Lung (tissue), 12 donors: ENCODE measurements around the gene TUBB4B. TPM values are rescaled to one million over a fixed set of nuclear protein-coding genes. Genes with fewer than 3 reads are reported as not detected.

Experiments
- ATAC-seq: fragments of 200-7000 bp; cut with Tn5 transposase; one replicate; pipeline ENCODE4 v1.9.1; 2020; ENCODE audit warnings: moderate number of reproducible peaks; ENCODE audit not compliant: insufficient read depth, low FRiP score
- DNase-seq, 3 donors: peaks; one replicate each; pipeline ENCODE4 v3.0.0-alpha.2; 2013 to 2017
- H3K27ac ChIP-seq, 2 donors: one replicate each; pipeline ENCODE4 v1.5.1; 2013; ENCODE audit warnings: mild to moderate bottlenecking in 2 of 2, moderate library complexity in 2 of 2, control low read depth in 1 of 2, inconsistent platforms in 1 of 2, low read depth in 1 of 2, low read length in 1 of 2
- H3K27me3 ChIP-seq, 3 donors: one replicate each; pipeline ENCODE4 v1.5.1; 2013; ENCODE audit warnings: low read length in 2 of 3; ENCODE audit not compliant: control insufficient read depth in 3 of 3, insufficient read depth in 3 of 3
- H3K36me3 ChIP-seq, 4 donors: one replicate each; pipeline ENCODE4 v1.5.1; 2013; ENCODE audit warnings: low read length in 4 of 4, mild to moderate bottlenecking in 1 of 4, moderate library complexity in 1 of 4; ENCODE audit not compliant: control insufficient read depth in 4 of 4, insufficient read depth in 4 of 4
- H3K4me1 ChIP-seq, 5 donors: one replicate each; pipeline ENCODE4 v1.5.1; 2013; ENCODE audit warnings: low read length in 5 of 5, mild to moderate bottlenecking in 2 of 5, moderate library complexity in 1 of 5; ENCODE audit not compliant: control insufficient read depth in 5 of 5, insufficient read depth in 5 of 5
- H3K4me3 ChIP-seq: one replicate; pipeline ENCODE4 v1.5.1; 2013; ENCODE audit warnings: mild to moderate bottlenecking, control low read depth, moderate library complexity
- H3K9ac ChIP-seq, 2 donors: one replicate each; pipeline ENCODE4 v1.5.1; 2013; ENCODE audit warnings: low read length in 2 of 2, control low read depth in 1 of 2; ENCODE audit not compliant: insufficient read depth in 1 of 2
- H3K9me3 ChIP-seq, 4 donors: one replicate each; pipeline ENCODE4 v1.5.1; 2013; ENCODE audit warnings: low read length in 3 of 4, mild to moderate bottlenecking in 1 of 4, moderate library complexity in 1 of 4; ENCODE audit not compliant: control insufficient read depth in 4 of 4, insufficient read depth in 3 of 4
- CTCF ChIP-seq: IDR thresholded peaks from 2 replicates; pipeline ENCODE4 v1.5.1; 2012; ENCODE audit warnings: mild to moderate bottlenecking; ENCODE audit errors: control extremely low read depth, extremely low read depth
- WGBS, 2 donors: extraction: QIAGEN DNeasy Blood & Tissue Kit; methylation state at CpG; one replicate each; pipeline ENCODE4 v1.1.7; 2013; 5-methylcytosine and 5-hydroxymethylcytosine counted together
- polyA plus RNA-seq, 2 donors: library from polyadenylated mRNA; stranded (reverse); fragments of 200-250 nt; gene quantifications; one replicate each; pipeline ENCODE4 v1.2.1, GENCODE V29; 2013
- total RNA-seq, 2 donors: library from RNA; depleted of rRNA in 1 of 2; stranded (reverse); fragments of >200 nt in 1 of 2; gene quantifications; one replicate each; pipeline ENCODE4 v1.2.1, GENCODE V29; 2014 to 2021
- donor health status: control.
- donor health status: control.
- donor health status: Bipolar disorder and iron deficiency.
- donor health status: healthy.
- donor health status: DM: yes; HTN: yes; CAD: no.

TUBB4B gene
- total and polyA plus RNA-seq, 4 donors: 163 to 505 (median 332) TPM

GRCh38 chr9:137226338-137227053 is 14.6 kb upstream of the TUBB4B start:
- Histone ChIP-seq H3K4me3 (no peak overlapping the region), H3K9me3 (peaks cover 0 to 3% (median 0%) of the 10 kb centered on the region in 4 donors), H3K27me3 (peaks cover 0 to 6% (median 0%) of the 10 kb centered on the region in 3 donors), H3K36me3 (no peaks in the 10 kb centered on the region), H3K9ac (no peak overlapping the region), H3K4me1 (peaks cover 0 to 11% (median 9%) of the 10 kb centered on the region in 5 donors), H3K27ac (peak overlapping the region in 1 of 2 donors; percentile 89)
- 65 to 78% methylated on average over 18 of the region's 18 CpGs for WGBS, 2 donors
- no peak for TF ChIP-seq CTCF
- no peak for DNase-seq
- no peak for ATAC-seq

GRCh38 chr9:137227054-137227852 is 13.8 kb upstream of the TUBB4B start, which contains the start of gene RNF224:
Gene RNF224, plus strand, starts transcription at chr9:137227502. Its CDS starts 834 bp downstream, at chr9:137228336.
- no peak within 1 kb of the TSS for H3K4me3 ChIP-seq
- peaks cover 0 to 6% (median 0%) of the 10 kb centered on the region in 3 donors for H3K27me3 ChIP-seq
- H3K36me3 ChIP-seq: no peaks in the 10 kb centered on the region
- peak; percentile 93 for TF ChIP-seq CTCF
- peak; percentile 74 to 79 (median 74) for DNase-seq
- no peak for ATAC-seq
- no peak within 1 kb of the TSS for H3K9ac ChIP-seq
- peaks cover 0 to 11% (median 9%) of the 10 kb centered on the region in 5 donors for H3K4me1 ChIP-seq
- peak within 1 kb of the TSS in 1 of 2 donors; percentile 89 for H3K27ac ChIP-seq
- 30 to 41% methylated on average over 25 of the region's 25 CpGs for WGBS, 2 donors
- peaks cover 0 to 3% (median 0%) of the 10 kb centered on the region in 4 donors for H3K9me3 ChIP-seq

GRCh38 chr9:137227853-137228505 is 13.1 kb upstream of the TUBB4B start:
- Histone ChIP-seq H3K36me3 (no peaks in the 10 kb centered on the region), H3K27me3 (peaks cover 0 to 6% (median 0%) of the 10 kb centered on the region in 3 donors), H3K27ac (no peak overlapping the region), H3K9ac (no peak overlapping the region), H3K4me1 (peaks cover 0 to 9% (median 5%) of the 10 kb centered on the region in 5 donors), H3K4me3 (no peak overlapping the region), H3K9me3 (peaks cover 0 to 3% (median 0%) of the 10 kb centered on the region in 4 donors)
- TF ChIP-seq CTCF: no peak
- no peak for ATAC-seq
- no peak for DNase-seq
- WGBS, 2 donors: 35 to 45% methylated on average over 16 to 18 of the region's 18 CpGs
